ENCODE data around the gene AQP10.

The AQP10 gene

DNA sequence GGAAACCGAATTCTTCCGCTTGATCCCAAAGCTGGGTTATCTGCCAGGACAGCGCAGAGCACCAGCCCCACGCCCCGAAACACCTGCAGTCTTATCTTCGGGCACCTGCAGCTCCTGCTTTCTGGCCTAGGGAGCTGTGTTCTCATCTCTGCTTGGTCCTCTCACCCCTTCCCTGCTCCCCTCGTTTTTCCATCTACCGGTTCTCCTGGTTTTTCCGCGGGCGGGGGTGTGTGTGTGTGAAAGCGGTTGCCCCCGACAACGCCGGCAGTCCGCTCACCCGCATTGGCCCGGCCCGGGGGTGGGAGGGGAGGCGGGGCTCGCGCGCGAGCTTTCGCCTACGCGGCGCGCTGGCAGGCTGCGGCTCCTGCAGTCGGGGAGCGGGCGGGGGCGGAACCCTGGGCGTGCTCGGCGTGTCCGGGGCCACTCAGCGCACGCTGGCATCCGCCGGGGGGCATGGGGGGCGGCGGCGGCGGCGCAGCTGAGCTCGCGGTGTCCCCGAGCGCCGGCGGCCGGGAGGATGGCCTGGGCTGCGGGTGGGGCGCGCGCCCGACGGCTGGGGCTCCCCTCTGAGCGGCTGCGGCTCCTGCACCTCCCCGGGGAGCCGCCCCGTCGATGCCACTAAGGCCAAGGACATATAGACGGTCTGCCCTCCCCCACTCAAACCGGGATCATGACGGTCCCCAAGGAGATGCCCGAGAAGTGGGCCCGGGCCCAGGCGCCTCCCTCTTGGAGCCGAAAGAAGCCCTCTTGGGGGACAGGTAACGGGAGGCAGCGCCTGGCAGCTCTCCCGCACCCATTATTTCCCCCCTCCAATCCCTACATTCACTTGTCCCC, 7.6 kb downstream of the AQP10 start:
- H3K36me3 ChIP-seq (ENCODE audit: control insufficient read depth, insufficient read depth, low read length) = peaks cover 2% of the 10 kb centered on the region; the same call in 1 of the 2 replicates
- no peaks in the 10 kb centered on the region for H3K27me3 ChIP-seq (replicated peaks; ENCODE audit: control insufficient read depth, insufficient read depth, low read length)
- DNase-seq (ENCODE audit: extremely low read depth, insufficient read length) = peak; percentile 84
- TF ChIP-seq, protein P1, sequence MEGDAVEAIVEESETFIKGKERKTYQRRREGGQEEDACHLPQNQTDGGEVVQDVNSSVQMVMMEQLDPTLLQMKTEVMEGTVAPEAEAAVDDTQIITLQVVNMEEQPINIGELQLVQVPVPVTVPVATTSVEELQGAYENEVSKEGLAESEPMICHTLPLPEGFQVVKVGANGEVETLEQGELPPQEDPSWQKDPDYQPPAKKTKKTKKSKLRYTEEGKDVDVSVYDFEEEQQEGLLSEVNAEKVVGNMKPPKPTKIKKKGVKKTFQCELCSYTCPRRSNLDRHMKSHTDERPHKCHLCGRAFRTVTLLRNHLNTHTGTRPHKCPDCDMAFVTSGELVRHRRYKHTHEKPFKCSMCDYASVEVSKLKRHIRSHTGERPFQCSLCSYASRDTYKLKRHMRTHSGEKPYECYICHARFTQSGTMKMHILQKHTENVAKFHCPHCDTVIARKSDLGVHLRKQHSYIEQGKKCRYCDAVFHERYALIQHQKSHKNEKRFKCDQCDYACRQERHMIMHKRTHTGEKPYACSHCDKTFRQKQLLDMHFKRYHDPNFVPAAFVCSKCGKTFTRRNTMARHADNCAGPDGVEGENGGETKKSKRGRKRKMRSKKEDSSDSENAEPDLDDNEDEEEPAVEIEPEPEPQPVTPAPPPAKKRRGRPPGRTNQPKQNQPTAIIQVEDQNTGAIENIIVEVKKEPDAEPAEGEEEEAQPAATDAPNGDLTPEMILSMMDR (IDR thresholded peaks at IDR 0.05; ENCODE audit: insufficient read depth, low read length, poor library complexity, severe bottlenecking) = no peak
- peak overlapping the region; percentile 64 for H3K4me3 ChIP-seq (replicated peaks; ENCODE audit: low read depth, low read length)

GRCh38 chr1:154329152-154329521, 8.2 kb downstream of the AQP10 start:
- no peak for DNase-seq (ENCODE audit: extremely low read depth, insufficient read length)
- Histone ChIP-seq H3K36me3 (ENCODE audit: control insufficient read depth, insufficient read depth, low read length) (peaks cover 2% of the 10 kb centered on the region), H3K27me3 (replicated peaks; ENCODE audit: control insufficient read depth, insufficient read depth, low read length) (no peaks in the 10 kb centered on the region), H3K4me3 (replicated peaks; ENCODE audit: low read depth, low read length) (peak overlapping the region; percentile 64)
- TF ChIP-seq, protein P1 (IDR thresholded peaks at IDR 0.05; ENCODE audit: insufficient read depth, low read length, poor library complexity, severe bottlenecking) = no peak

DNA sequence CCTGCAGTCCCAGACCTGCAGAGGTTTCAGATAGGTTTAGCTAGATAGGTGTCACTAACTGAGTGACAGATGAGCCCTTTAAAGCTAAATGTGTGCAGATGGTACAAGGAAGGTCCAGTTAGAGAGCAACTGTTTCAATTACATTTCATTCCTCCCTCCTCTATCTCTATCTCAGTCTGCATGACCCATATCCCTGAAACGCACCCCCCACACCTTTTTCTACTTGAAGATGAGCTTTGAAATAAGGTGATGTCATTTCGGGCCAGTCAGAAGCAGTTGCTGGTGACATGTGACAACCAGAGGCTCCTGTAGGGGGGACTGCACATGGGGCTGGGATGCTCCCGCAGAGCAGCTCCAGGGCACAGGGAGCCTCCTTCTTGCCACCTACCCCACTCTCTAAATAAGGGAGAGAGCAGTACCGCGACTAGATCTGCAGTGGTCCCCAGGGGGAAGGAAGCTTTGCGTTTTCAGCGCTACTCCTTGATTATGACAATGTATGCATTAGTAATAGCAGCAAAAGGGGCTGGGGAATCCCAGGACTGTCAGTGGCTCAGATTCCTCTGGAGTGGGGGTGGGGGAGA, 8.7 kb downstream of the AQP10 start:
- TF ChIP-seq, protein P1 (IDR thresholded peaks at IDR 0.05; ENCODE audit: insufficient read depth, low read length, poor library complexity, severe bottlenecking) = no peak
- no peak for DNase-seq (ENCODE audit: extremely low read depth, insufficient read length)
- no peak overlapping the region for H3K4me3 ChIP-seq (replicated peaks; ENCODE audit: low read depth, low read length)
- no peaks in the 10 kb centered on the region for H3K27me3 ChIP-seq (replicated peaks; ENCODE audit: control insufficient read depth, insufficient read depth, low read length)
- H3K36me3 ChIP-seq (ENCODE audit: control insufficient read depth, insufficient read depth, low read length) = peaks cover 4% of the 10 kb centered on the region

GRCh38 chr1:154330669-154331068, 9.8 kb downstream of the AQP10 start:
- no peaks in the 10 kb centered on the region for H3K27me3 ChIP-seq (replicated peaks; ENCODE audit: control insufficient read depth, insufficient read depth, low read length)
- no peak overlapping the region for H3K4me3 ChIP-seq (replicated peaks; ENCODE audit: low read depth, low read length)
- DNase-seq (ENCODE audit: extremely low read depth, insufficient read length) = no peak
- H3K36me3 ChIP-seq (ENCODE audit: control insufficient read depth, insufficient read depth, low read length) = peaks cover 4% of the 10 kb centered on the region
- TF ChIP-seq, protein P1 (IDR thresholded peaks at IDR 0.05; ENCODE audit: insufficient read depth, low read length, poor library complexity, severe bottlenecking) = no peak

DNA sequence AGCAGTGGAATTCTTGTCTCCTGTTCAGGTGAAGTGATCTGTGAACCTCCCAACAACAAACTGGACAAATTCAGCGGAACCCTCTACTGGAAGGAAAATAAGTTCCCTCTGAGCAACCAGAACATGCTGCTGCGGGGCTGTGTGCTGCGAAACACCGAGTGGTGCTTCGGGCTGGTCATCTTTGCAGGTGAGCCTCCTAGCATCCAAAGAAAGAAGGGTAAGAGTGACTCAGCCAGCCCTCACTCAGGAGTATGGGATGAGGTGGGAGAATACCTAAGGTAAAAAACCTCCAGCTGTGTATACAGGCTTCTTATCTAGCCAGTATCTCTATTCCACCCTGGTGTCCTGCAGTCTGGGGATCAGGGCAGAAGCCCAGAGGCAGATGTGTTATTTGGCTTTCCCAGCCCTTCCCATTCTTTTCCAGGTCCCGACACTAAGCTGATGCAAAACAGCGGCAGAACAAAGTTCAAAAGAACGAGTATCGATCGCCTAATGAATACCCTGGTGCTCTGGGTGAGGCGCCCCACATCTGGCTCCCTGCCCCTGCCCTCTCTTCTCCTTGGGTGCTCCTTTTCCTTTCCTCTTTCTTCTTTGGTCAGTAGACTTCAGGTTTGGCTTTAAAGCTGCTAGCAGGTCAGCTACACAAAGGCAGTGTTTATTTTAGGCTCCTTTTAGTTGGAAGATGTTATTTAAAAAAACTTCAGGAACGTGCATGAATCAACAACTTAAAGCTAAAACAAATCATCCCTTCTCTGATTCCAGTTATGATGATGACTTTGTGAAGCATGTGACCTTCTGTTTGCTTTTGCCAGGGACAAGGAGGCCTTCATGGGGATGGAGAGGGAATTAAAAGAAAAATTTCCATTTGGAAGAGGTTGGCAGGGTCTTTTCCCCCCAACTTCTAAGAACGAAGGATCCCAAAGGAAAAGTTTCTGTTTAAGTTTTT, 13.5 kb downstream of the AQP10 start:
- H3K36me3 ChIP-seq (ENCODE audit: control insufficient read depth, insufficient read depth, low read length) = peaks cover 7% of the 10 kb centered on the region
- no peaks in the 10 kb centered on the region for H3K27me3 ChIP-seq (replicated peaks; ENCODE audit: control insufficient read depth, insufficient read depth, low read length)

More for the DNA sequence above, 13.5 kb downstream of the AQP10 start:
- no peak for DNase-seq (ENCODE audit: extremely low read depth, insufficient read length)
- no peak overlapping the region for H3K4me3 ChIP-seq (replicated peaks; ENCODE audit: low read depth, low read length)
- TF ChIP-seq, protein P1 (IDR thresholded peaks at IDR 0.05; ENCODE audit: insufficient read depth, low read length, poor library complexity, severe bottlenecking) = no peak
